Mucosa of descending colon (tissue), 3 donors: ENCODE data around the gene TFF3. TPM values are rescaled to one million over a fixed set of nuclear protein-coding genes. Genes with fewer than 3 reads are reported as not detected.

Experiments
- ATAC-seq: fragments of 200-7000 bp; cut with Tn5 transposase; one replicate; pipeline ENCODE4 v1.9.1; 2020; ENCODE audit warnings: mild to moderate bottlenecking, moderate library complexity
- DNase-seq, 3 donors: peaks; one replicate each; pipeline ENCODE4 v3.0.0-alpha.2; 2020
- H3K36me3 ChIP-seq: fragments of 200-600 bp; one replicate; pipeline ENCODE4 v1.8.0; 2021; ENCODE audit warnings: low read depth, mild to moderate bottlenecking
- H3K4me1 ChIP-seq: fragments of 200-600 bp; one replicate; pipeline ENCODE4 v1.8.0; 2021; ENCODE audit warnings: low read depth, mild to moderate bottlenecking
- H3K4me3 ChIP-seq: fragments of 200-600 bp; one replicate; pipeline ENCODE4 v1.8.0; 2021; ENCODE audit warnings: mild to moderate bottlenecking
- H3K9me3 ChIP-seq: fragments of 200-600 bp; one replicate; pipeline ENCODE4 v1.8.0; 2021; ENCODE audit warnings: mild to moderate bottlenecking
- intact Hi-C, 2 donors: fragments of 100-400 bp; cut with DNase I in 1 of 2; cut with micrococcal nuclease in 1 of 2; formaldehyde crosslinking; loops; one replicate each; pipeline versions ENCODE4 v1.11.0 to v1.11.1; 2022; cut with DNase I, micrococcal nuclease
- total RNA-seq, 3 donors: library from RNA; stranded (reverse); fragmentation: NEBNext Ultra II Directional in 2 of 3; extraction: Animal tissue kit (Norgen Biotek cat#: 25700) in 2 of 3; gene quantifications; one replicate each; pipeline versions ENCODE4 v1.2.1 to v1.2.4, GENCODE V29; 2021 to 2023
- TF ChIP-seq, protein P1 (sequence below): fragments of 200-600 bp; IDR thresholded peaks from one replicate; pipeline ENCODE4 v1.8.0; 2022; ENCODE audit warnings: antibody characterized with exemption, mild to moderate bottlenecking
- donor health status: DM: no; HTN: no; CAD: no; lungs with moderate emphysema.
- donor health status: DM: no; HTN: no; CAD: no.
- donor health status: DM: no; HTN: yes; CAD: no.

The TFF3 gene
- total RNA-seq, 3 donors from 2014 or later, result 614 to 2,641 (median 2,419) TPM

DNA sequence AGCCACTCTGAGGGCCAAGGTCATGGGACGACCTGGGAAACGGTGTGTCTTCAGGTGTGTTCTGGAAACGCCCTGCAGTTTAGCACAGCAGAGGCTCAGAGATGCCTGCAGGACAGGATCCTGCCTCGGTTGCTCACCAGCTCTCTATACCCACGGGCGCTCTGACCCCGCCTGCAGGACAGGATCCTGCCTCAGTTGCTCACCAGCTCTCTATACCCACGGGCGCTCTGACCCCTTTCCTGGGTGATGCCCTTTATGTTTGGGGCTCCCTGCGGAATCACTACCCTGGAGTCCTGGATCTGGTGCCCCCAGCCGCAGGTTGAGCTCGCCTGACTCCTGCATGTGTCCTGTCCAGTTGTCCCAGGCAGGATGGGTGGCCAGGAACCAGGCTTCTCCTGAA lies 32.5 kb downstream of the TFF3 start:
- intact Hi-C loops, result no loop called here
- peak in 2 of 3 donors; percentile 14 to 39 for DNase-seq

DNA sequence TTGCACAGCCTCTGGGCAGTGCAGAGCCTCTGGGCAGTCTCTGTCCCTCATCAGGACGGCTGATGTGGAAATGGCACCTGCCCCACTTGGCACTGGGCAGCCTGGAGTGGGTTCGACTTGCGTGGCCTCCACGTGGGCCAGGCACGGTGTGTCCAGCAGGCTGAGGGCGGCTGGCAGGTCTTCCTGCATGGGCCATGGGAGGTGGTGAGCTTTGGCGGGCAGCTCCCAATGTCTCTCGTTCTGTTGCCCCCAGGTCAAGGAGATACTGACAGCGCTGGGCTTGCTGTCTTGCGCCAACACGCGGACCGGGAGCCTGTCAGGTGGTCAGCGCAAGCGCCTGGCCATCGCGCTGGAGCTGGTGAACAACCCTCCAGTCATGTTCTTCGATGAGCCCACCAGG lies 33.2 kb downstream of the TFF3 start:
- TF ChIP-seq, protein P1, sequence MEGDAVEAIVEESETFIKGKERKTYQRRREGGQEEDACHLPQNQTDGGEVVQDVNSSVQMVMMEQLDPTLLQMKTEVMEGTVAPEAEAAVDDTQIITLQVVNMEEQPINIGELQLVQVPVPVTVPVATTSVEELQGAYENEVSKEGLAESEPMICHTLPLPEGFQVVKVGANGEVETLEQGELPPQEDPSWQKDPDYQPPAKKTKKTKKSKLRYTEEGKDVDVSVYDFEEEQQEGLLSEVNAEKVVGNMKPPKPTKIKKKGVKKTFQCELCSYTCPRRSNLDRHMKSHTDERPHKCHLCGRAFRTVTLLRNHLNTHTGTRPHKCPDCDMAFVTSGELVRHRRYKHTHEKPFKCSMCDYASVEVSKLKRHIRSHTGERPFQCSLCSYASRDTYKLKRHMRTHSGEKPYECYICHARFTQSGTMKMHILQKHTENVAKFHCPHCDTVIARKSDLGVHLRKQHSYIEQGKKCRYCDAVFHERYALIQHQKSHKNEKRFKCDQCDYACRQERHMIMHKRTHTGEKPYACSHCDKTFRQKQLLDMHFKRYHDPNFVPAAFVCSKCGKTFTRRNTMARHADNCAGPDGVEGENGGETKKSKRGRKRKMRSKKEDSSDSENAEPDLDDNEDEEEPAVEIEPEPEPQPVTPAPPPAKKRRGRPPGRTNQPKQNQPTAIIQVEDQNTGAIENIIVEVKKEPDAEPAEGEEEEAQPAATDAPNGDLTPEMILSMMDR, result no peak
- Histone ChIP-seq H3K36me3 (no peaks in the 10 kb centered on the region), H3K4me3 (no peak overlapping the region), H3K4me1 (no peaks in the 10 kb centered on the region), H3K9me3 (no peaks in the 10 kb centered on the region)
- intact Hi-C loops, result no loop called here
- ATAC-seq, result no peak
- peak in 2 of 3 donors; percentile 14 to 22 for DNase-seq

More for the DNA sequence above, 32.5 kb downstream of the TFF3 start:
- no peaks in the 10 kb centered on the region for H3K9me3 ChIP-seq
- no peak for ATAC-seq
- H3K4me1 ChIP-seq, result no peaks in the 10 kb centered on the region
- H3K36me3 ChIP-seq, result no peaks in the 10 kb centered on the region
- no peak overlapping the region for H3K4me3 ChIP-seq
- TF ChIP-seq, protein P1, result no peak

GRCh38 chr21:42281181-42281680 lies 34.0 kb downstream of the TFF3 start:
- TF ChIP-seq, protein P1, result no peak
- H3K9me3 ChIP-seq, result no peaks in the 10 kb centered on the region
- H3K4me1 ChIP-seq, result no peaks in the 10 kb centered on the region
- intact Hi-C loops, result no loop called here
- ATAC-seq (no peak), DNase-seq (peak in 1 of 3 donors; percentile 37)
- no peaks in the 10 kb centered on the region for H3K36me3 ChIP-seq
- H3K4me3 ChIP-seq, result no peak overlapping the region

GRCh38 chr21:42280356-42281180 lies 34.6 kb downstream of the TFF3 start:
- H3K36me3 ChIP-seq, result no peaks in the 10 kb centered on the region
- TF ChIP-seq, protein P1, result no peak

DNA sequence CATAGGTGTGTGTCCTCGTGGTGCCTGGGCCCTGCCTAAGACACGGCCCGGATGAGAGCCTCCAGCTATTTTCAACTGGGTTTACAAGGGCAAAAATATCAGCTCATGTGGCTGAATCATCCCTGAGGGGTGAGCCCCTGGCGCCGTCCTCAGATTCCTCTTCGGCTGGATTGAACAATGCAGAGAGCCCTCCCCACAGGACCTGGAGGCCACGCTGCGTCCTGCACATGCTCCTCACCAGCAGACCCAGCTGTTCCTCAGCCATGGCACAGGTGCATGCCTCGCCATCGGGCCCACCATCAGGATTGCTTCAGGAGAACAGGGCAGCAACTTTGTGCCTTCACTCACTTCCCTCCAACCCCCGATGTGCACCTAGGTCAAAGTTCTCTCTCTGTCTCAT lies 35.3 kb downstream of the TFF3 start:
- intact Hi-C loops, result no loop called here
- Histone ChIP-seq H3K36me3 (no peaks in the 10 kb centered on the region), H3K4me3 (no peak overlapping the region), H3K4me1 (no peaks in the 10 kb centered on the region), H3K9me3 (no peaks in the 10 kb centered on the region)
- peak in 1 of 3 donors; percentile 32 for DNase-seq
- no peak for ATAC-seq
- TF ChIP-seq, protein P1, result no peak

More at GRCh38 chr21:42280356-42281180, 34.6 kb downstream of the TFF3 start:
- peak in 1 of 3 donors; percentile 34 for DNase-seq
- ATAC-seq, result no peak
- Histone ChIP-seq H3K9me3 (no peaks in the 10 kb centered on the region), H3K4me1 (no peaks in the 10 kb centered on the region), H3K4me3 (no peak overlapping the region)
- intact Hi-C loops, result no loop called here
